HEK293 (cell line): ENCODE measurements around the gene NSMCE1.

ENCODE experiments used
- CTCF ChIA-PET: fragments of 350-600 bp; formaldehyde crosslinking; extraction: SDS; loops from one replicate; lab custom pipeline; 2021; ENCODE audit warnings: antibody characterized with exemption; lab: Yijun Ruan, JAX
- POLR2A ChIA-PET: fragments of 300-600 bp; formaldehyde crosslinking; extraction: SDS; loops from one replicate; lab custom pipeline; 2020; ENCODE audit warnings: antibody characterized with exemption, inconsistent platforms; lab: Yijun Ruan, JAX
- H3K27ac ChIP-seq: fragments of 200-500 bp; sonication (Bioruptor generic); 2 replicates; pipeline ENCODE4 v1.5.1; 2014; ENCODE audit warnings: low read depth, low read length, control low read depth, inconsistent platforms; ENCODE audit errors: extremely low read depth
- H3K36me3 ChIP-seq, 2 experiments: fragments of 200-500 bp in 1 of 2; sonication (Bioruptor generic) in 1 of 2; 1 replicate in 1 of 2; 2 replicates in 1 of 2; pipeline ENCODE4 v1.5.1; 2014 to 2017; ENCODE audit warnings: inconsistent platforms in 2 of 2, low read length in 2 of 2; ENCODE audit not compliant: control insufficient read depth in 2 of 2, insufficient read depth in 1 of 2
- H3K4me1 ChIP-seq: fragments of 200-500 bp; sonication (Bioruptor generic); 2 replicates; pipeline ENCODE4 v1.5.1; 2014; ENCODE audit warnings: mild to moderate bottlenecking, low read length, inconsistent platforms; ENCODE audit not compliant: control insufficient read depth, insufficient read depth
- H3K4me3 ChIP-seq: 2 replicates; pipeline ENCODE4 v1.5.1; 2011; ENCODE audit warnings: low read depth, mild to moderate bottlenecking, control low read depth, low read length, moderate library complexity
- H3K9me3 ChIP-seq: fragments of 200-500 bp; sonication (Bioruptor generic); 2 replicates; pipeline ENCODE4 v1.5.1; 2014; ENCODE audit warnings: low read depth, low read length, inconsistent platforms; ENCODE audit not compliant: control insufficient read depth, insufficient read depth
- EGR2 ChIP-seq: fragments of 450-650 bp; formaldehyde crosslinking; IDR thresholded peaks from 2 replicates; pipeline ENCODE4 v1.5.1; 2016; ENCODE audit warnings: low read depth, missing biosample characterization, missing genetic modification characterization
- GLI4 ChIP-seq: fragments of 450-650 bp; formaldehyde crosslinking; IDR thresholded peaks from 2 replicates; pipeline ENCODE4 v1.5.1; 2016; ENCODE audit warnings: missing biosample characterization, missing genetic modification characterization
- KLF10 ChIP-seq: fragments of 450-650 bp; IDR thresholded peaks from 2 replicates; pipeline ENCODE4 v1.5.1; 2018; ENCODE audit warnings: missing biosample characterization, mild to moderate bottlenecking, missing genetic modification characterization
- MZF1 ChIP-seq: fragments of 450-650 bp; formaldehyde crosslinking; IDR thresholded peaks from 2 replicates; pipeline ENCODE4 v1.5.1; 2017; ENCODE audit warnings: missing biosample characterization, missing genetic modification characterization, borderline replicate concordance
- TRIM28 ChIP-seq: IDR thresholded peaks from 2 replicates; pipeline ENCODE4 v1.6.1; 2011; ENCODE audit warnings: low read length, control low read depth, borderline replicate concordance
- ZBTB20 ChIP-seq: fragments of 450-650 bp; formaldehyde crosslinking; IDR thresholded peaks from 2 replicates; pipeline ENCODE4 v1.5.1; 2016; ENCODE audit warnings: missing biosample characterization, missing genetic modification characterization
- ZNF132 ChIP-seq: fragments of 450-650 bp; formaldehyde crosslinking; IDR thresholded peaks from 2 replicates; pipeline ENCODE4 v1.5.1; 2017; ENCODE audit warnings: missing biosample characterization, missing genetic modification characterization, borderline replicate concordance
- ZNF311 ChIP-seq: fragments of 450-650 bp; formaldehyde crosslinking; IDR thresholded peaks from 2 replicates; pipeline ENCODE4 v1.5.1; 2017; ENCODE audit warnings: missing biosample characterization, missing genetic modification characterization, borderline replicate concordance
- ZNF416 ChIP-seq: fragments of 450-650 bp; formaldehyde crosslinking; IDR thresholded peaks from 2 replicates; pipeline ENCODE4 v1.5.1; 2016; ENCODE audit warnings: missing biosample characterization, missing genetic modification characterization
- ZNF544 ChIP-seq: fragments of 450-650 bp; formaldehyde crosslinking; IDR thresholded peaks from 2 replicates; pipeline ENCODE4 v1.5.0; 2017; ENCODE audit warnings: missing biosample characterization, missing genetic modification characterization
- ZNF670 ChIP-seq: fragments of 450-650 bp; formaldehyde crosslinking; IDR thresholded peaks from 2 replicates; pipeline ENCODE4 v1.5.1; 2016; ENCODE audit warnings: missing biosample characterization, missing genetic modification characterization, low read depth
- TF ChIP-seq, protein P1 (sequence below): fragments of 450-650 bp; formaldehyde crosslinking; optimal IDR thresholded peaks from 2 replicates; pipeline ENCODE3; 2016; ENCODE audit warnings: missing biosample characterization, mild to moderate bottlenecking, missing genetic modification characterization
- TF ChIP-seq, protein P2 (sequence below): fragments of 450-650 bp; formaldehyde crosslinking; IDR thresholded peaks from 2 replicates; pipeline ENCODE4 v1.5.1; 2017; ENCODE audit warnings: missing biosample characterization, missing genetic modification characterization
- TF ChIP-seq, protein P3 (sequence below): fragments of 450-650 bp; formaldehyde crosslinking; IDR thresholded peaks from 2 replicates; pipeline ENCODE4 v1.5.1; 2016; ENCODE audit warnings: missing biosample characterization, missing genetic modification characterization, borderline replicate concordance
- TF ChIP-seq, protein P4 (sequence below): fragments of 450-650 bp; formaldehyde crosslinking; IDR thresholded peaks from 2 replicates; pipeline ENCODE4 v1.5.1; 2016; ENCODE audit warnings: missing biosample characterization, missing genetic modification characterization, borderline replicate concordance

Gene NSMCE1

DNA sequence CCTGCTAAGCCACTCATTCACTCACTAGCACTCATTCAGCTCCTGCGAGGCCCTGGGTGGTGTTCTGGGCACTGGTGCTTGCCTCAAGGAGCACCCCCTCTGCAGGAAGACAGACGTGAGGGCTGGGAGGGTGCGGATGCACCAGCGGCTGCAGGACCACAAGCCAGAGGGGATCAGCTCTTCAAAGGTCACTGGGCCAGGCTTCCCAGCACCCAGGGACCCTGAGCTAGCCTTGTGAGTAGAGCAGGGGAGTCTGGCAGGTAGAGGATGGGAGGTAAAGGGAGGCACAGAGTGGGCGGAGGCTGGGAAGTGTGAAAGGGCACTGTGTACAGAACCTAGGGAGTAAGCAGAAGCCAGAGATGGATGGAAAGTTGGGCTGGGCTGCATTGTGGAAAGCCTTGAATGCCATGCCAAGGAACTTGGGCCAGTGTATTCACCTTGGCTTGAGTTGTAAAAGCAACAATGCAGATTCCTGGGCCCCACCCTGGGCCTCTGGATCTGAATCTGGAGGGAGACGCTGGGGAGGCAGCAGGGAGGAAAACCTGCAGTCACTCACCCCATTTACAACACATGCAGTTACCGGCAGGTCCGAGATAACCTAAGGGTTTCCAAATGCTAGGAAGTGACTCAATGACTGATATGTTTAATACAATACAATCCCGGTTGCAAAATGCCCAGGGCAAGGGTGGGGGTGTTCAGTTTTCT lies 46.9 kb upstream of the NSMCE1 start:
- POLR2A ChIA-PET: no interaction called here
- no peaks in the 10 kb centered on the region for H3K9me3 ChIP-seq
- H3K27ac ChIP-seq: no peak overlapping the region
- H3K4me3 ChIP-seq: no peak overlapping the region
- no peaks in the 10 kb centered on the region for H3K4me1 ChIP-seq
- no peaks in the 10 kb centered on the region for H3K36me3 ChIP-seq
- TF ChIP-seq ZNF311 (tag by site-specific recombination): no peak
- no peak for TF ChIP-seq ZNF416 (tag by site-specific recombination)
- no peak for TF ChIP-seq EGR2 (tag by site-specific recombination)
- TF ChIP-seq ZBTB20 (tag by site-specific recombination): peak; percentile 90
- no peak for TF ChIP-seq ZNF670 (tag by site-specific recombination)
- no peak for TF ChIP-seq TRIM28
- TF ChIP-seq KLF10 (tag by site-specific recombination): no peak
- TF ChIP-seq, protein P1, sequence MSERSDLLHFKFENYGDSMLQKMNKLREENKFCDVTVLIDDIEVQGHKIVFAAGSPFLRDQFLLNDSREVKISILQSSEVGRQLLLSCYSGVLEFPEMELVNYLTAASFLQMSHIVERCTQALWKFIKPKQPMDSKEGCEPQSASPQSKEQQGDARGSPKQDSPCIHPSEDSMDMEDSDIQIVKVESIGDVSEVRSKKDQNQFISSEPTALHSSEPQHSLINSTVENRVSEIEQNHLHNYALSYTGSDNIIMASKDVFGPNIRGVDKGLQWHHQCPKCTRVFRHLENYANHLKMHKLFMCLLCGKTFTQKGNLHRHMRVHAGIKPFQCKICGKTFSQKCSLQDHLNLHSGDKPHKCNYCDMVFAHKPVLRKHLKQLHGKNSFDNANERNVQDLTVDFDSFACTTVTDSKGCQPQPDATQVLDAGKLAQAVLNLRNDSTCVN (tag by site-specific recombination): peak; percentile 7
- TF ChIP-seq, protein P2, sequence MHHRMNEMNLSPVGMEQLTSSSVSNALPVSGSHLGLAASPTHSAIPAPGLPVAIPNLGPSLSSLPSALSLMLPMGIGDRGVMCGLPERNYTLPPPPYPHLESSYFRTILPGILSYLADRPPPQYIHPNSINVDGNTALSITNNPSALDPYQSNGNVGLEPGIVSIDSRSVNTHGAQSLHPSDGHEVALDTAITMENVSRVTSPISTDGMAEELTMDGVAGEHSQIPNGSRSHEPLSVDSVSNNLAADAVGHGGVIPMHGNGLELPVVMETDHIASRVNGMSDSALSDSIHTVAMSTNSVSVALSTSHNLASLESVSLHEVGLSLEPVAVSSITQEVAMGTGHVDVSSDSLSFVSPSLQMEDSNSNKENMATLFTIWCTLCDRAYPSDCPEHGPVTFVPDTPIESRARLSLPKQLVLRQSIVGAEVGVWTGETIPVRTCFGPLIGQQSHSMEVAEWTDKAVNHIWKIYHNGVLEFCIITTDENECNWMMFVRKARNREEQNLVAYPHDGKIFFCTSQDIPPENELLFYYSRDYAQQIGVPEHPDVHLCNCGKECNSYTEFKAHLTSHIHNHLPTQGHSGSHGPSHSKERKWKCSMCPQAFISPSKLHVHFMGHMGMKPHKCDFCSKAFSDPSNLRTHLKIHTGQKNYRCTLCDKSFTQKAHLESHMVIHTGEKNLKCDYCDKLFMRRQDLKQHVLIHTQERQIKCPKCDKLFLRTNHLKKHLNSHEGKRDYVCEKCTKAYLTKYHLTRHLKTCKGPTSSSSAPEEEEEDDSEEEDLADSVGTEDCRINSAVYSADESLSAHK: no peak
- TF ChIP-seq, protein P3, sequence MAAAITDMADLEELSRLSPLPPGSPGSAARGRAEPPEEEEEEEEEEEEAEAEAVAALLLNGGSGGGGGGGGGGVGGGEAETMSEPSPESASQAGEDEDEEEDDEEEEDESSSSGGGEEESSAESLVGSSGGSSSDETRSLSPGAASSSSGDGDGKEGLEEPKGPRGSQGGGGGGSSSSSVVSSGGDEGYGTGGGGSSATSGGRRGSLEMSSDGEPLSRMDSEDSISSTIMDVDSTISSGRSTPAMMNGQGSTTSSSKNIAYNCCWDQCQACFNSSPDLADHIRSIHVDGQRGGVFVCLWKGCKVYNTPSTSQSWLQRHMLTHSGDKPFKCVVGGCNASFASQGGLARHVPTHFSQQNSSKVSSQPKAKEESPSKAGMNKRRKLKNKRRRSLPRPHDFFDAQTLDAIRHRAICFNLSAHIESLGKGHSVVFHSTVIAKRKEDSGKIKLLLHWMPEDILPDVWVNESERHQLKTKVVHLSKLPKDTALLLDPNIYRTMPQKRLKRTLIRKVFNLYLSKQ: no peak
- peak; percentile 92 for TF ChIP-seq GLI4 (tag by site-specific recombination)
- no peak for TF ChIP-seq ZNF132
- TF ChIP-seq MZF1 (tag by site-specific recombination): no peak
- TF ChIP-seq, protein P4, sequence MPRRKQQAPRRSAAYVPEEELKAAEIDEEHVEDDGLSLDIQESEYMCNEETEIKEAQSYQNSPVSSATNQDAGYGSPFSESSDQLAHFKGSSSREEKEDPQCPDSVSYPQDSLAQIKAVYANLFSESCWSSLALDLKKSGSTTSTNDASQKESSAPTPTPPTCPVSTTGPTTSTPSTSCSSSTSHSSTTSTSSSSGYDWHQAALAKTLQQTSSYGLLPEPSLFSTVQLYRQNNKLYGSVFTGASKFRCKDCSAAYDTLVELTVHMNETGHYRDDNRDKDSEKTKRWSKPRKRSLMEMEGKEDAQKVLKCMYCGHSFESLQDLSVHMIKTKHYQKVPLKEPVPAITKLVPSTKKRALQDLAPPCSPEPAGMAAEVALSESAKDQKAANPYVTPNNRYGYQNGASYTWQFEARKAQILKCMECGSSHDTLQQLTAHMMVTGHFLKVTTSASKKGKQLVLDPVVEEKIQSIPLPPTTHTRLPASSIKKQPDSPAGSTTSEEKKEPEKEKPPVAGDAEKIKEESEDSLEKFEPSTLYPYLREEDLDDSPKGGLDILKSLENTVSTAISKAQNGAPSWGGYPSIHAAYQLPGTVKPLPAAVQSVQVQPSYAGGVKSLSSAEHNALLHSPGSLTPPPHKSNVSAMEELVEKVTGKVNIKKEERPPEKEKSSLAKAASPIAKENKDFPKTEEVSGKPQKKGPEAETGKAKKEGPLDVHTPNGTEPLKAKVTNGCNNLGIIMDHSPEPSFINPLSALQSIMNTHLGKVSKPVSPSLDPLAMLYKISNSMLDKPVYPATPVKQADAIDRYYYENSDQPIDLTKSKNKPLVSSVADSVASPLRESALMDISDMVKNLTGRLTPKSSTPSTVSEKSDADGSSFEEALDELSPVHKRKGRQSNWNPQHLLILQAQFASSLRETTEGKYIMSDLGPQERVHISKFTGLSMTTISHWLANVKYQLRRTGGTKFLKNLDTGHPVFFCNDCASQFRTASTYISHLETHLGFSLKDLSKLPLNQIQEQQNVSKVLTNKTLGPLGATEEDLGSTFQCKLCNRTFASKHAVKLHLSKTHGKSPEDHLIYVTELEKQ: no peak
- CTCF ChIA-PET: interaction anchor here (0.8 kb wide), 1 partner anchor 88 kb away, joined by 3 read pairs; no protein-coding TSS in a partner anchor

DNA sequence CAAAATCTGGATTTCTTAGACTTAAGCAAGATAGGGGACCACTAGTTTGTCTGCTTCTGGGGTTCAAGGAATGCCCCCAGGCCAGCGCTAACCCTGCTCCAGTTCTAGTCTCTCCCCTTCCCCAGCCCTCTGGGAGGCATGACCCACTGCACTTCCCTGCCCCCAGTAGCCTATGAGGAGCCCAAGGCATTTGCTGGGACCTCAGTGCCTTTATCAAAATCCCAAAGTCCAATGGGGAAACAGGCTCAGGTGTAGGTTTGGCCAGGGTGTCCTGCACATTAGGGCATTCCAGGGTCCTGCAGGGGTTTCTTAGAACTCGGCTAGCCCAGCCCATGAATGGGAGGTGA lies 46.4 kb upstream of the NSMCE1 start:
- ChIA-PET POLR2A (no interaction called here), CTCF (interaction anchor here (0.8 kb wide), 1 partner anchor 87 kb away, joined by 3 read pairs; no protein-coding TSS in a partner anchor)
- Histone ChIP-seq H3K4me1 (no peaks in the 10 kb centered on the region), H3K27ac (no peak overlapping the region), H3K36me3 (no peaks in the 10 kb centered on the region), H3K4me3 (no peak overlapping the region), H3K9me3 (no peaks in the 10 kb centered on the region)
- no peak for TF ChIP-seq ZNF544
